HG02973 (cell line): ENCODE data around the gene CYB5A.
"Not testable (repeated sequence)": the region's sequence is repeated elsewhere in the genome, so short reads cannot be mapped to it uniquely, and the experiment has no call there.

ENCODE experiments used
- ATAC-seq: cut with Tn5 transposase; IDR thresholded peaks from one replicate; pipeline ENCODE4 v1.9.1; 2021; ENCODE audit warnings: moderate library complexity; ENCODE audit not compliant: unreplicated experiment

CYB5A gene

GRCh38 chr18:74299162-74299561, 7.4 kb upstream of the CYB5A start:
- no peak for ATAC-seq

GRCh38 chr18:74294526-74294925, 2.8 kb upstream of the CYB5A start:
- ATAC-seq: no peak

GRCh38 chr18:74292982-74293381, 1.2 kb upstream of the CYB5A start:
- ATAC-seq: not testable (repeated sequence)

- ATAC-seq: no peak
Measured at GRCh38 chr18:74292541-74292858, 737 bp upstream of the CYB5A start.

GRCh38 chr18:74291472-74291770, 342 bp downstream of the CYB5A start:
- no peak for ATAC-seq

GRCh38 chr18:74290794-74291471, 830 bp downstream of the CYB5A start:
- ATAC-seq: no peak

GRCh38 chr18:74290021-74290420, 1.7 kb downstream of the CYB5A start:
- ATAC-seq: no peak

GRCh38 chr18:74289137-74289536, 2.6 kb downstream of the CYB5A start:
- no peak for ATAC-seq

GRCh38 chr18:74288730-74289129, 3.0 kb downstream of the CYB5A start:
- ATAC-seq: no peak

GRCh38 chr18:74288041-74288440, 3.7 kb downstream of the CYB5A start:
- no peak for ATAC-seq

- ATAC-seq: no peak
Measured at GRCh38 chr18:74286856-74287255, 4.9 kb downstream of the CYB5A start.

- ATAC-seq: no peak
Measured at GRCh38 chr18:74286106-74286855, 5.5 kb downstream of the CYB5A start.

GRCh38 chr18:74285583-74285982, 6.2 kb downstream of the CYB5A start:
- ATAC-seq: not testable (repeated sequence)

GRCh38 chr18:74284980-74285355, 6.8 kb downstream of the CYB5A start:
- no peak for ATAC-seq

GRCh38 chr18:74284191-74284979, 7.4 kb downstream of the CYB5A start:
- ATAC-seq: no peak

GRCh38 chr18:74283646-74284045, 8.1 kb downstream of the CYB5A start:
- no peak for ATAC-seq

- ATAC-seq: no peak
Measured at GRCh38 chr18:74282755-74283554, 8.8 kb downstream of the CYB5A start.

- ATAC-seq: no peak
Measured at GRCh38 chr18:74281980-74282754, 9.6 kb downstream of the CYB5A start.

GRCh38 chr18:74281011-74281979, 10.5 kb downstream of the CYB5A start:
- no peak for ATAC-seq
